HUDEP-2 (cell line): ENCODE data around the gene UST.
"Not testable (repeated sequence)": the region's sequence is repeated elsewhere in the genome, so short reads cannot be mapped to it uniquely, and the experiment has no call there.

Source experiments
- DNase-seq, 76 experiments: peaks; one replicate each; lab custom pipeline; 2025; ENCODE audit not compliant: unreplicated experiment in 76 of 76; lab: John Stamatoyannopoulos, UW

UST gene

DNA sequence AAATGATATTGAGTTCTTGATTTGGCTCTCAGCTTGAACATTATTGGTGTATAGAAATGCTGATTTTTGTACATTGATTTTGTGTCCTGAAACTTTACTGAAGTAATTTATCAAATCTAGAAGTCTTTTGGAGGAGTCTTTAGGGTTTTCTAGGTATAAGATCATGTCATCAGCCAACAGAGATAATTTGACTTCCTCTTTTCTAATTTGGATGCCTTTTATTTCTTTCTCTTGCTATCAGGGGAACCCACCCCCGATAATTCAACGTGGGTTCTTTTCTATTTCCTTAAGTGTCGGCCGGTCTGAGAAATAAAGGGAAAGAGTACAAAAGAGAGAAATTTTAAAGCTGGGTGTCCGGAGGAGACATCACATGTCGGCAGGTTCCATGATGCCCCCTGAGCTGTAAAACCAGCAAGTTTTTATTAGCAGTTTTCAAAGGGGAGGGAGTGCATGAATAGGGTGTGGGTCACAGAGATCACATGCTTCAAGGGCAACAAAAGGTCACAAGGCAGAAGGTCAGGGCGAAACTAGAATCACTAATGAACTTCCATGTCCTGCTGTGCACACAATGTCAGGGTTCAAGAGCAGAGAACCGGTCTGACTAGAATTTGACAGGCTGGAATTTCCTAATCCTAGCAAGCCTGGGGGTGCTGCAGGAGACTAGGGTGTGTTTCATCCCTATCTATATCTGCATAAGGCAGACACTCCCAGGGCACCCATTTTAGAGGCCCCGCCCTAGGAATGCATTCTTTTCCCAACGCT lies 17.6 kb downstream of the UST start:
- DNase-seq: not testable (repeated sequence)

DNA sequence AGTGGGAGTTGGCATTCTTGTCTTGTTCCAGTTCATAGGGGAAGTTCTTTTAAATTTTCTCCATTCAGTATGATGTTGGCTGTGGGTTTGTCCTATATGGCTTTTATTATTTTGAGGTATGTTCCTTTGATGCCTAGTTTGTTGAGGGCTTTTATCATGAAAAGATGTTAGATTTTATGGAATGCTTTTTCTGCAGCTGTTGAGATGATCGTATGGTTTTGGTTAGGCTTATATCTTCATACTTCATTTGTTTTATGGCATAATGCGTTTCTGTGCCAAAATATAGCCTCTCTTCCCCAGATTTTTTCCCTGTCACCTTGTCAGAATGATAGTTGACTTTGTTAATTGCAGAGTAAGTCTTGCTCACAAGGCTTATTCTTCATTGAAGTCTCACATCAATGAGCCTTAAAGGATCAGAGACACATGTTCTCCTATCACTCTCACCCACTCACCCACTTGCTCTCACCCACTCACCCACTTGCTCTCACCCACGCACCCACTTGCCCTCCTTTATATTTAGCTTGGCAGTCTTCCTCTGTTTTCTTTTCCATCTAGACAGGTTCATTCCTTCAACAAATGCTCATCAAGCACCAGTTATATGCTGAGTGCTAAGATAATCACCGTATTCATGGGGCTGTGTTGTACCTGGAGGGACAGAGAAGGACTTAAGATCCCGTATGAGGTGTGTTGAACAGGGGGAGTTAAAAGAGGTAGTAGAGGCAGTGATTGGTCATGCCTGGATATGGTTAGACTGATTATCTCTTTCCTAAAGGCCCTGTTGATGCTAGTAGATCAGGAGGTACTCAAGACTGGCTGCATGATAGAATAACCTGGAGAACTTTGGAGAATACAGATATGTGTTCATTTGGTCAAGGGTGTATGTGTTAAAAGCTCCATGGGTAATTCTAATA lies 19.3 kb downstream of the UST start:
- no peak for DNase-seq

DNA sequence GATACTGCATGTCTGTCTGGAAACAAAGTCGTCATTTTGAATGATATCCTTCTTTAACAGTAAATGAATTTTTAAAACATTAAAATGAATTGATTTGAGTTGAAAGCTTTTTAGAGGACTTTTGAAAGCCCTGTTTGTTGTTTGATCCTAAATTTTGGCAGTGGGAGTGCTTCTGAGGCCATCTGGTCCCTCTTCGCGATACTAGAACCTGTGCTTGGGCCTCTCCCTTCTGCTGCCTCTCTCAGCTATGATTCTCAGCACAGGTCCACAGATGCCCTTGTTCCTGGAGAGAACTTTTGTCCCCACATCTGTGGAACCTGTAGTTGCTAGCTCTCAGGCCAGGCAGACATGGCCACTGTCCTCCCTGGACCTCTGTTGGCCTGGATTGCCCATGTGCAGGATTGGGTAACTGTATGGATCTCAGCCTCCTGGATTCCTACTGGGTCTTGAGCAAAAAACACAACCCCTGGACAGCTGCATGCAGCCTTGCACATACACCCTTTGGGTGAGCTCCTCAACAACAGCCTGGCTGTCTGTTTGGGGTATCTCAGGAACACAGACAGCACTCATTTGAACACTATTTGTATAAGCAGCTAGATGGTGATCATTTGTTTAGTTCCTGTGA lies 21.9 kb downstream of the UST start:
- DNase-seq: no peak

DNA sequence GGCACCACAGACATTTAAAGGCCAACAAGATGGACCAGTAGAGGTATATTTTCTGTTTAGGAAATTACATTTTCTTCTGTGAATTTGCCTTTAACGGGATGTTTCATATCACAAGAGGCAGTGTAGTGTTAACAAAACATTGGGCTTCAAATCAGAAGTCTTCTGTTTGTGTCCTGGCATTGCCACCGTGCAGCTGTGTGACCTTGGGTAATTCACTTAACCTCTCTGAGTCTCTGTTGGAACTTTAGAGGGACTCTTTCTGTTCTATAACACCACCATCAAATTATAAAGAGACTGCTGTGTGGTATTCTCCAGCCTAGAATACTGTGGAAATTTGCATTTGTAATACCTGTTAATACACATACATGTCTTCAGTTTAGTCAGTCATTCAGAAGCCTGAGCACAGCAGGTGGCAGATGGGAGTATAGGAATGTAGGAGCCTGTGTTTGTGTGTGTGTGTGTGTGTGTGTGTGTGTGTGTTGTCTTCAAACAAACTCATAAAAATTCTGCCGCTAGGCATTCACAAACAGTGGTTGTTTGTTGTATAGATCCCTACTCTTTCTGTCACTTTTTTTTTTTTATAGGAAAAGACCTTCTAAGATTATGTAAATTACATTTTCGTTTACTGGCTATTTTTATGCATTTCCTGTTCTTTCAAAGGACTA lies 22.6 kb downstream of the UST start:
- no peak for DNase-seq

DNA sequence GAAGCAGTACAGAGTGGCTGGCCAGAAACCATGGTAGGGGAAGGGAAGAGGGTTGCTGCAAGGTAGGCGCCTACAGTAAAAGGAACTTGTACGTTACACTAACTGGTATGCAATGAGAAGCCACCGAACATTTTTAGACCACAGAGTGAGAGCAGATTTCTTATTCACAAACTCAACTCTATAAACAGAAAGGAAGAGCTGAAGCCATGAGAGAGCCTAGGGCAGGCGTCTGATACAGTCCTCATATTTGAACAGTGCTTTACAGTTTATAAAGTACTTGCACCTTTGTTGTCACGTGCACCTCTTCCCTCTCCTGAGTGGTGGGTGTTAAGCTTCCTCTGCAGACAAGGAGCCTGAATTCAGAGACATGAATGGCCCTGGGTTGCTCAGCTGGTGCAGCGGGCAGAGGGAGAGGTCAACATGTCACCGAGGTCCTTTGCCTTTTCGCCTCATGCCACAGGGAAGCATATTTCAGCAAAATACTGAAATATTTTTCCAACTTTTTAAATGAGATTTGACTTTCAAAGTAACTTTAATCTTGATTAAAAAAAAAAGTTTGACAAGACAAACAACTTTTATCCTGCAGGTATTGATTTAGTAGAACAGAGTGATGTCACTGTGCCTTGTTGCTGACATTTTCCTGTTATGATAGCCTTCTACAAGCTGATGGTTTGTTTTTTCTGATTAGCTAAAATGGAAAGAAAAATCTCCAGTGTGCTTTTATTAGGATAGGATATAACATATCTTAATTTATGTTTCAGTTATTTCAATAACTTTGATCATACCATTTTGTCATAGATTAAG lies 23.8 kb downstream of the UST start:
- DNase-seq: no peak

DNA sequence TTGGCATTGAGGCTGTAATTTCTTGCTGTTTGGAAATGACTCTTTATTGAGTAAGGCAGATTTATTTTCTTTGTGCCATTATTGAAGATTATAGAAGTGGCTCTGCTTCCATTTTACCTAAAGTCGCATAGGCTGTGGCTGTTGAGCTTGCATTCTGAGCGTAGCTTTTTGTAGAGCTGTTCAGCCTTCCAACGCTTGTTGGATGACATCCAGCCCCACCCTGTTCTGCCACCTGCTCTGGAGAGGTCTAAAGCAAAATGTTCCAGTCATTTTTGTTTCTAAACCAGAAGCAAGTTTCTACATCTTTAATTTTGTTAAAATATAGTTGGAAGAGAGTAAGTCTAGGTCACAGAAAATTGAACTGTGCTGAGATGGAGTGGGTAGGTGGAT lies 24.4 kb downstream of the UST start:
- DNase-seq: no peak

DNA sequence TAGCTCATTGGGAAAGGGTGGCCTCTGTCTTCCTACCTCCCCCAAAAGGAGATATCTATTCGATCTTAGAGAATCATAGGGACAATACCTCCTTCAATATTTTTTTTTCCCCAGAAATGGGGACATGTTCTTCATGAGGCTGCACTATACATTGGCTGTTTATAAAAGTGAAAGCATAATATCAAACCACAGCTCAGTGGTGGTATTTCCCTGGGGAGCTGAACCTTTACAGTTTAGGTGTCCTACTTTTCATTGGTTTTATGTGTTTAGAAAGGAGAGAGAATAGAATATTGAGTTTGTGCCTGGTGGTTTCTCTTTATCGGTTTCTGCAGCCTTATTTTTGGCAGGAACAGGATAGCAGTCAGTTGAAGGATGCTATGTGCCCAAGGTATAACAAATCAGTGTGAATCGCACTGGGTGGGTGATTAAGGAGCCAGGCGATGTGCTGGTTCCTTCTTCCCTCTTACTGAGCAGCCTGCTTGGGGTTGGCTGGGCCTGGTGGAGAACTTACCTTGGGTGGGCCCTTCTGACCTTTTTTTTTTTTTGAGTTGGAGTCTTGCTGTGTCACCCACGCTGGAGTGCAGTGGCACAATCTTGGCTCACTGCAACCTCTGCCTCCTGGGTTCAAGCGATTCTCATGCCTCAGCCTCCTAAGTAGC lies 25.2 kb downstream of the UST start:
- DNase-seq: no peak

DNA sequence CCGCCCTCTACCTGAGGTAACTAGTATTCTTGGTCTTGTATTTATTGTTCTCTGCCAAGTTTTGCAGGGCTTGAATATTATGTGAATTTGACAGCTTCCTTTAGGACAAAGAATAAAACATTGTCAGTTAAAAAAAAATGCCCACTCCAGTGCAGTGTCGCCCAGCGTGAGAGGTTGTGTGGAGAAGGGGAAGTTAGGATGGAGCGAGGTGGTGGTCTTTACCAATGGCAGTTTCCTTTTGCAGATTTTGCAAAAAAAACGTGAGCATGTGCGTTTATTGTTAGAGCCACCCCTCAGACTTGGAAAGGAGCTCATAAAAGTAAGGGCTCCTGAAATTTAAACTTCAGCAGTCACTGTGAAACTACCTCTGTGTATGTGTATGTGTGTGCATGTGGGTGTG lies 28.3 kb downstream of the UST start:
- DNase-seq: no peak

DNA sequence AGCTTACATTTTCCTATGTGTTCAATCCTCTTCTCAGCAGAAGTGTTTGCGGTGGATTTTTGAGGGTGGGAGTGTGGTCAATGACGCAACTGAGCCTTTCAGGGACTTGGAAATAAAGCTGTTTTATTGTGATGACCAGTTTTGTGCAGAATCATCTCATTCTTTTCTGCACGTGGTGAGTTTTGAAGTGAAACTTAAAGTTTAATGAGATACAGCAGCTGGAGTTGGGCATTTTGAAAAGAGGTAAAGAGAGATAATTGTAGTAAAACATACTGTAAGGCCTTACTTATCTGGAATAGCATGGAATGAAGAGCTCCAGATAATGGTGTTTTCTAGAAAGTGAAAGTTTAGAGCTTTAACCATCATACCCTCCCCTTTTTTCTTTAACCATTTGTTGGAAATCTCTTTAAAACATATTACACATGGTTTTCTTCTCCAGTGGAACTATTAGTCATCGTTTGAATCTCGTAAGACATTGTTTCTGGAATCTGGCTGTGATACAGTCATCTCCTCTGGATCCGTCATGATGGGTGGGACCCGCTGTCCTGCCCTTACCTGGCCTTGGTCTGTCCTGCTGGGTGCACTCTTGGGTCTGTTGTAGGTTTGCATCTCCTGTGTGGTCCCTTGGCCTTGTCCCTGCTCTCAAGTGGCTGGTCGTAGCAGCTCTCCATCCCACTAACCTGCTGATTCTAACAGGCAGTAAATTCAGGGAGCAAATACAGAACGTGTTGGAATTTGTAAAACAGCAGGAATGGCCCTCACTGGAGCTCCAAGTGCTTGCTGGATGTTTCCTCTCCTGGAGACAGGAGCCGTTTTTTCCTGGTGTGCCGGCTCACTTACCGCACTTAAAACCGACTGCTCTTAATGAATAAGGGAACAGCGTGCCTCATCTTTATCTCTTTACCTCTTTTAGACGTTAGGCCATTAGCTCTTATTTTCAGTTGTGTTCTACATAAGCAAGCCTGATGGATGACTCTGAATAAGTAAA lies 29.8 kb downstream of the UST start:
- no peak for DNase-seq

DNA sequence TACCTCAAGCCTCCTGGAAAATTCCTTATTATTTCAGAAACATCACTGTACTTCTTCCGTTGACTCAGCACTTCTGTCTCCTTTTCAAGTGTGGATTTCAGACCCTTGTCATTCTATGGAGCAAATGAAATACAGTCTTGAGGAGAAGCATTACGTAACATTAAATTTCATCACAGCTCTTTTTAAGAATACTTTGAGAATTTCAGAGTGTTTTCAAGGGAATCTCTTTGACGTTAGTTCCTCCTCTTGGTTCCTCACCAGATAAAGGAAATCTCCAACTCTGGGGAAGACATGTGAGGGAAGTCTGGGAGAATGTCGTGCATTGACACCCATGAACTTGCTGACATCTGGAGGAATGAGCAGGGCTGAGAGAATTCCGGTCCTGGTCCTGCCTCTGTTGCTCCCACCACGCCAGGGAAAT lies 32.3 kb downstream of the UST start:
- DNase-seq: no peak

DNA sequence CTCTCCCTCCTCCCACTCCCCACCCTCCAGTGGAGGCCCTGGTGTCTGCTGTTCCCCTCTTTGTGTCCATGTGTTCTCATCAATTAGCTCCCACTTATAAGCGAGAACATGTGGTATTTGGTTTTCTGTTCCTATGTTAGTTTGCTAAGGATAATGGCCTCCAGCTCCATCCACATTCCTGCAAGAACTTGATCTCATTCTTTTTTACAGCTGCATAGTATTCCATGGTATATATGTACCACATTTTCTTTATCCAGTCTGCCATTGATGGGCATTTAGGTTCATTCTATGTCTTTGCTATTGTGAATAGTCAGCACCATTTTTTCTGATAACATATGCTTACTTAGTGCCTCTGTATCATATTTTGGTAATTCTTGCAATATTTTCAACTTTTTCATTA lies 33.6 kb downstream of the UST start:
- not testable (repeated sequence) for DNase-seq

DNA sequence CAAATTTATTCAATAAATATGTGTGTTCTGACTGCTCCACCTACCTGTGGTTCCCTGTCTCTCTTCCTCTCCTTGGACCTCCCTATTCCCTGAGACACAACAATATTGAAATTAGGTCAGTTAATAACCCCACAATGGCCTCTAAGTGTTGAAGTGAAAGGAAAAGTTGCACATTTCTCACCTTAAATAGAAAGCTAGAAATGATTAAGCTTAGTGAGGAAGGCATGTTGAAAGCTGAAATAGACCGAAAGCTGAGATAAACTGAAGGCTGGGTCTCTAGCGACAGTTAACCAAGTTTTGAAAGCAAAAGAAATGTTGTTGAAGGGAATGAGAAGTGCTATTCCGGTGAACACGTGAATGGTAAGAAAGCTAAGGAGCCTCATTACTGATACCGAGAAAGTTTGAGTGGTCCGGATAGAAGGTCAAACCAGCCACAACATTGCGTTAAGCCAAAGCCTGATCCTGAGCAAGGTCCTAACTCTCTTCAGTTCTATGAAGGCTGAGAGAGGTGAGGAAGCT lies 34.1 kb downstream of the UST start:
- DNase-seq: no peak

DNA sequence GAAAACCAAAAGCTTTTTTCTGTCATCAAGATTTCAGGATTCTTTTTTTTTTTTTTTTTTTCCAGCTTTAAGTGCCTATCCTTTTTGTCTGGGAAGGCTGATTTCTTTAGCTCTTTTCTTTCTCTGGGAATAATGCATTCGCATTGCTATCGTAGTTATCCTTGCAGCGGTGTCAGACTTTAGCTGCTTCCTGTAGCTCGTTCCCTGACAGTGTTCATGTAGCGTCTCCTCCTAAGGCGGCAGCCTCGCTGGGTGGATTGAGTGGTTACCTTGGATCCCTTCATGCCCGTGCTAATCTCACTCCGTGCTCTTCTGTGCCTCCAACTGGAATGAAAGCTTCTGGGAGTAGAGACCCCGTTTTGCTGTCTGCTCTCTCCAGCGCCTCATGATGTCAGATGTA lies 43.1 kb downstream of the UST start:
- DNase-seq: no peak

DNA sequence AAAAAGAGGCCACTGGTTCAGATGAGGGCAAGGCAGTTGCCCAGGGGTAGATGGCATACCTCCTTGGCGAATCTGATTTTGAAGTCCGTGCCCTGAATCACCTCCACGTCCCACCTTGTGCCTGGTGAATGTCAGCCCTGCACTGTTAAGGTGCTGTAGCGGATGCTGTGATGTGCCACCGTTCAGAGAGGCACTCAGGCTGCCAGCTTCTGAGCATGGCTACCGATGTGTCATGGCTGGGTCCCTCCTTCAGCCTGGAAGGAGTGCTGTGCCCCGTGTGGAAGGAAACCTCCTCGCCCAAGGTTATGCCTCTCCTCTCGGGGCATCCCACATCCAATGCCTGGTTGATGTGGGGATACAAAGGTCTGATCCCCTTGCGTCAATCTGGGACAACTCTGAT lies 43.6 kb downstream of the UST start:
- no peak for DNase-seq

DNA sequence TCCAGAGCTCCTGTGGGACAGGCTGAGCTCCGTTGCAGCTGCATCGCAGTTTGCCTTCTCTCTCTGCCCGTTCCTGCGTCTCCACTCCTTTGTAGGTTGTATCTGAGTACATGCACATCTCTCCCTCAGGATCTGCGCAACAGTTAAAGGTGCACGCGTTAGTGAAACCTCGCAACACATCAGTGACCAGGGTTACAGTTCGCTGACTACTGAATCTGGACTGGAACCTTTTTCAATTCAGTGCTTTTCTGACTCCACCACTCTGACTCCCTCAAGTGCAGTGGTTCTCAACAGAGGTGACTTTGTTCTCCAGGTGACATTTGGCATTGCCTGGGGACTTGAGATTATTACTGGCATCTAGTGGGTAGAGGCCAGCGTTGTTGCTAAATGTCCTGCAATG lies 44.0 kb downstream of the UST start:
- DNase-seq: no peak

DNA sequence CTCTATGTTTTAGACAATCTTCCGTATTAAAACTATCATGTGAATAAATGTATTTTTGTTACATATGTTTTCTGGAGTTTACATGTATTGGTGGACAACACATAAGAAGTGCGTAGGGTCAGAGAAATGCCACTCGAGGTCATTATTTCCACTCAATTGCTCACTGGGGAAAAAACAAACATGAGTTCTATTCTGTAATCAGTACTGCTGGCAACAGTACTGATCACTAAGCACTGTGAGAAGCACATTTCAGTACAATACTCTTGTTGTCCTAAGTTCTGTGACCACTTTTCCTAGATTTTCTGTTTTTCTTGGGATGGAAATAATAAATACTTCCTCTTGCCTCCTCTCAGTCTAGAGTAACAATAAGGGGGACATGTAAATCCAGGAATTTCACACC lies 44.5 kb downstream of the UST start:
- DNase-seq: no peak

DNA sequence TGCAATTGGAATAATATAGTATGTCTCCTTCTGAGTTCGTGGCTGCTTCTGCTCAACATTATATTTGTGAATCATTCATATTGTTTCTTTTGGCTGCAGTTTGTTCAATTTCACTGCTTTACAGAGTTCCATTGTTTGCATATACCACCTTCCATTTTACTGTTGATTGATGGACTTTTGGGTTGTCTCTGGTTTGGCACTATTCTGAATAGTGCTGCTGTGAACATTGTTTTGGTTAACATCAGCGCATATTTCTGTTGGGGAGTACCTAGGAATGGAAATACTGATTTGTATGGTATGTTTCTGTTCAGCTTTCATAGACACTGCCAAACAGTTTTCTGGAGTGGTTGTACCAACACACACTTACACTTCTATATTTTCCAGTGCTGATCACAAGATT lies 46.9 kb downstream of the UST start:
- DNase-seq: no peak

DNA sequence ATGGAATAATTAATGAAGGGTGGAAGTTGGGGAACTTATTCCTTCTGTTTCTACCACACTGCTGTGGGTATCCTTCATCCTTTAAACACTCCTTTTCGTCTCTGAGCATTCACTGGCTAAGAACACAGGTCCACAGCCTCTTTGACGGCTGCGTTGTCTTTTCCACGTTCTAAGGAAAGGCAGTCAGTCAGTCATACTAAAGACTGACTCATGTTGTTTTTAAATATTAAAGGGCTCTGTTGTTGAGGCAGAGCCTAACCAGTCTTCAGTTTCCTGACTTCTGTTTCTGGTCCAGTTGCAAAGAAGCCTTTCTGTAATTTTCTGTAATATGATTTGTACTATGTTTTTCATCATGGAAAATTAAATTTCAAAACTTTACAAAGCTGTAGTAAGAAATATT lies 48.0 kb downstream of the UST start:
- DNase-seq: no peak
